GM12878 (cell line): ENCODE results near the gene DNAI2. TPM values are rescaled to one million over a fixed set of nuclear protein-coding genes. Genes with fewer than 3 reads are reported as not detected.

Experiments
- ATAC-seq: fragments of 200-7000 bp; cut with Tn5 transposase; 3 replicates; pipeline ENCODE4 v1.9.1; 2020; ENCODE audit warnings: mild to moderate bottlenecking, moderate library complexity
- BruUV-seq: library from RNA; stranded (reverse); fragments of 400-500 nt; replicated peaks from 2 replicates; lab custom pipeline; 2021; lab: Mats Ljungman, UMichigan
- CTCF ChIA-PET: fragments of 300-600 bp; sonication (Branson Sonifier 250); formaldehyde crosslinking; extraction: SDS; loops from one replicate; lab custom pipeline; 2021; ENCODE audit warnings: inconsistent platforms; lab: Yijun Ruan, JAX
- POLR2A ChIA-PET: fragments of 350-600 bp; formaldehyde crosslinking; extraction: SDS; loops from one replicate; lab custom pipeline; 2021; ENCODE audit warnings: inconsistent platforms; lab: Charles Lee
- RAD21 ChIA-PET: fragments of 300-600 bp; sonication (Branson Sonifier 250); formaldehyde crosslinking; loops from one replicate; lab custom pipeline; 2023; ENCODE audit warnings: antibody characterized with exemption; ENCODE audit not compliant: unreplicated experiment; lab: Charles Lee
- SMC1A ChIA-PET: fragments of 300-600 bp; sonication (Branson Sonifier 250); formaldehyde crosslinking; loops from one replicate; lab custom pipeline; 2023; ENCODE audit not compliant: unreplicated experiment, uncharacterized antibody; lab: Charles Lee
- DNase-seq: peaks from one replicate; pipeline ENCODE4 v3.0.0-alpha.2; 2011; ENCODE audit warnings: low read depth, low spot score
- FAIRE-seq: peaks from 3 replicates; lab custom pipeline; 2011; peaks lifted over from hg19 to GRCh38; lab: Jason Lieb, UNC
- H2AFZ ChIP-seq: 2 replicates; pipeline ENCODE4 v1.6.0; 2011; ENCODE audit warnings: low read depth, low read length, control low read depth; ENCODE audit not compliant: control insufficient read depth
- H3K27ac ChIP-seq: 2 replicates; pipeline ENCODE4 v1.5.1; 2011; ENCODE audit warnings: control low read depth; ENCODE audit not compliant: control insufficient read depth, insufficient read depth
- H3K27me3 ChIP-seq, 2 experiments: replicated peaks in 1 of 2; 2 replicates each; pipeline versions ENCODE4 v1.6.0 to v1.6.1; 2011; ENCODE audit warnings: low read length in 1 of 2; ENCODE audit not compliant: control insufficient read depth in 2 of 2, insufficient read depth in 2 of 2
- H3K36me3 ChIP-seq, 2 experiments: 2 replicates each; pipeline ENCODE4 v1.5.1; 2011; ENCODE audit warnings: low read length in 1 of 2; ENCODE audit not compliant: control insufficient read depth in 2 of 2, insufficient read depth in 2 of 2
- H3K4me1 ChIP-seq: 2 replicates; pipeline ENCODE4 v1.6.1; 2011; ENCODE audit warnings: mild to moderate bottlenecking, low read length, moderate library complexity, mixed read lengths; ENCODE audit not compliant: control insufficient read depth, insufficient read depth
- H3K4me2 ChIP-seq: 2 replicates; pipeline ENCODE4 v1.6.0; 2011; ENCODE audit warnings: control low read depth; ENCODE audit not compliant: control insufficient read depth, insufficient read depth
- H3K4me3 ChIP-seq: fragments of 200-600 bp; sonication (generic); 2 replicates; pipeline ENCODE4 v1.5.1; 2016
- H3K79me2 ChIP-seq: 2 replicates; pipeline ENCODE4 v1.6.0; 2011; ENCODE audit warnings: low read length; ENCODE audit not compliant: control insufficient read depth, insufficient read depth
- H3K9ac ChIP-seq: 2 replicates; pipeline ENCODE4 v1.8.0; 2011; ENCODE audit warnings: low read length, control low read depth, mixed read lengths; ENCODE audit not compliant: control insufficient read depth, insufficient read depth
- H3K9me3 ChIP-seq: replicated peaks from 3 replicates; pipeline ENCODE4 v1.5.1; 2011; ENCODE audit warnings: mild to moderate bottlenecking, low read length; ENCODE audit not compliant: control insufficient read depth, insufficient read depth
- H4K20me1 ChIP-seq: 2 replicates; pipeline ENCODE4 v1.6.0; 2011; ENCODE audit not compliant: control insufficient read depth, insufficient read depth
- ATF3 ChIP-seq: IDR thresholded peaks from 2 replicates; pipeline ENCODE4 v1.6.1; 2011; ENCODE audit warnings: low read depth, mild to moderate bottlenecking, low read length, moderate library complexity, borderline replicate concordance; ENCODE audit errors: extremely low read depth
- FOXK2 ChIP-seq: fragments of 450-650 bp; IDR thresholded peaks from 2 replicates; pipeline ENCODE4 v1.6.1; 2017; ENCODE audit warnings: mild to moderate bottlenecking, moderate library complexity
- HSF1 ChIP-seq: fragments of 150-350 bp; IDR thresholded peaks from 2 replicates; pipeline ENCODE4 v1.6.1; 2014; ENCODE audit warnings: mild to moderate bottlenecking, low read depth, low read length
- IRF5 ChIP-seq: fragments of 450-650 bp; IDR thresholded peaks from 2 replicates; pipeline ENCODE4 v1.6.1; 2017; ENCODE audit warnings: borderline replicate concordance
- MXI1 ChIP-seq: fragments of 150-350 bp; IDR thresholded peaks from 2 replicates; pipeline ENCODE4 v1.6.1; 2011; ENCODE audit warnings: low read depth, mild to moderate bottlenecking, inconsistent platforms, low read length, improper control_type of control experiment
- MYC ChIP-seq: IDR thresholded peaks from 2 replicates; pipeline ENCODE4 v1.6.1; 2011; ENCODE audit warnings: mild to moderate bottlenecking, low read length, moderate library complexity, inconsistent platforms; ENCODE audit not compliant: insufficient read depth, insufficient replicate concordance, insufficient read length, severe bottlenecking
- NFYB ChIP-seq: IDR thresholded peaks from 2 replicates; pipeline ENCODE4 v1.6.1; 2011; ENCODE audit warnings: low read depth, mild to moderate bottlenecking, low read length, improper control_type of control experiment, moderate library complexity; ENCODE audit not compliant: insufficient read depth
- PAX8 ChIP-seq: fragments of 450-650 bp; IDR thresholded peaks from 2 replicates; pipeline ENCODE4 v1.6.1; 2017; ENCODE audit warnings: mild to moderate bottlenecking, moderate library complexity
- POLR2AphosphoS5 ChIP-seq: IDR thresholded peaks from 2 replicates; pipeline ENCODE4 v1.6.1; 2011; ENCODE audit warnings: mild to moderate bottlenecking, low read length, inconsistent platforms
- SIX5 ChIP-seq: IDR thresholded peaks from 2 replicates; pipeline ENCODE4 v1.6.1; 2011; ENCODE audit warnings: mild to moderate bottlenecking, low read depth, low read length, moderate library complexity; ENCODE audit not compliant: severe bottlenecking
- SPI1 ChIP-seq: IDR thresholded peaks from 2 replicates; pipeline ENCODE4 v1.6.1; 2011; ENCODE audit warnings: low read depth, mild to moderate bottlenecking, low read length, moderate library complexity, borderline replicate concordance; ENCODE audit not compliant: insufficient read depth
- SREBF2 ChIP-seq: IDR thresholded peaks from 2 replicates; pipeline ENCODE4 v1.6.1; 2012; ENCODE audit warnings: mild to moderate bottlenecking, low read length
- WRNIP1 ChIP-seq: IDR thresholded peaks from 2 replicates; pipeline ENCODE4 v1.6.1; 2011; ENCODE audit warnings: low read depth, low read length, improper control_type of control experiment, borderline replicate concordance
- YBX1 ChIP-seq: fragments of 450-650 bp; IDR thresholded peaks from 2 replicates; pipeline ENCODE4 v1.6.1; 2016; ENCODE audit warnings: antibody characterized with exemption
- ZNF274 ChIP-seq: IDR thresholded peaks from one replicate; pipeline ENCODE4 v1.8.0; 2011; ENCODE audit not compliant: insufficient read length, insufficient read depth
- WGBS: methylation state at CpG from one replicate; pipeline ENCODE4 v1.1.6; 2016; ENCODE audit warnings: low lambda C conversion rate; ENCODE audit not compliant: insufficient replicate concordance, insufficient coverage; ENCODE audit errors: missing lambda C conversion rate; 5-methylcytosine and 5-hydroxymethylcytosine counted together
- in situ Hi-C: fragments of 300-500 bp; cut with MboI; formaldehyde crosslinking; loops from 9 replicates; pipeline ENCODE4 v1.14.3; 2018; ENCODE audit warnings: mixed read lengths
- intact Hi-C: fragments of 100-400 bp; cut with micrococcal nuclease; formaldehyde crosslinking; loops from one replicate; pipeline ENCODE4 v1.14.2; 2022; ENCODE audit not compliant: unreplicated experiment
- polyA plus RNA-seq, 11 experiments: library from polyadenylated mRNA; depleted of rRNA in 4 of 11; unstranded in 6 of 11; stranded (reverse) in 5 of 11; fragments of >200 nt; fragmentation: Nextera tagmentation in 4 of 11; fragmentation: Illumina TruSeq in 1 of 11; extraction: Ambion mirVana in 4 of 11; extraction: Trizol in 1 of 11; gene quantifications; 1 replicate in 1 of 11; 2 replicates in 10 of 11; pipeline versions ENCODE4 v1.2.1 to v1.2.3, GENCODE V29; 2011 to 2016; ENCODE audit warnings: inconsistent platforms in 2 of 11, missing spikeins in 2 of 11, low read depth in 1 of 11
- total RNA-seq, 4 experiments: library from RNA; depleted of rRNA in 3 of 4; stranded (reverse); fragments of >200 nt in 3 of 4; fragmentation: Illumina TruSeq in 1 of 4; extraction: Trizol in 1 of 4; gene quantifications; 2 replicates each; pipeline versions ENCODE4 v1.2.1 to v1.2.3, GENCODE V29; 2013 to 2021

DNAI2 gene
- total and polyA plus RNA-seq, 10 of the 15 experiments (the other 5 are each of a cell fraction or from before 2014, with no cell fraction given), result 0.04 to 1.8 (median 0.13) TPM

GRCh38 chr17:74351552-74352210, 77.6 kb downstream of the DNAI2 start:
- TF ChIP-seq YBX1 (no peak), HSF1 (no peak), SREBF2 (no peak), MYC (no peak), WRNIP1 (no peak), PAX8 (no peak), ZNF274 (no peak), MXI1 (no peak), SIX5 (no peak), SPI1 (no peak), NFYB (no peak), IRF5 (no peak), POLR2AphosphoS5 (no peak), ATF3 (no peak), FOXK2 (no peak)
- DNase-seq (no peak), FAIRE-seq (no peak), ATAC-seq (no peak)
- ChIA-PET CTCF (interaction anchor here (0.6 to 2.9 kb wide), 6 partner anchors 10 to 84 kb away, joined by 3 to 10 read pairs (median 4); no protein-coding TSS in a partner anchor), SMC1A (interaction anchor here (2.4 kb wide), 1 partner anchor 52 kb away, joined by 14 read pairs; no protein-coding TSS in a partner anchor), RAD21 (no interaction called here), POLR2A (no interaction called here)
- WGBS, result 32% methylated on average over 53 of the region's 55 CpGs
- no TSS peak for BruUV-seq
- intact Hi-C loops (no loop called here), in situ Hi-C loops (no loop called here)
- no peaks in the 10 kb centered on the region for H3K36me3 ChIP-seq
- no peaks in the 10 kb centered on the region for H3K4me1 ChIP-seq
- H3K9ac ChIP-seq, result no peak overlapping the region
- no peak overlapping the region for H3K4me3 ChIP-seq
- no peak overlapping the region for H3K4me2 ChIP-seq
- H3K27me3 ChIP-seq, result peaks cover 3 to 8% of the 10 kb centered on the region in 2 experiments; a peak in 3 of 4 replicates
- H2AFZ ChIP-seq, result no peak overlapping the region
- no peak overlapping the region for H3K27ac ChIP-seq
- H3K9me3 ChIP-seq, result no peaks in the 10 kb centered on the region
- no peaks in the 10 kb centered on the region for H3K79me2 ChIP-seq
- no peaks in the 10 kb centered on the region for H4K20me1 ChIP-seq
